ENCODE data around the gene SMIM30. TPM values are rescaled to one million over a fixed set of nuclear protein-coding genes. Genes with fewer than 3 reads are reported as not detected.

The SMIM30 gene
- total RNA-seq, 1 experiment from 2014 or later: 10.1 TPM

GRCh38 chr7:113141803-113142202, 23.4 kb upstream of the SMIM30 start:
- Histone ChIP-seq H3K4me3 (ENCODE audit: low read depth in 2 of 2, low read length in 2 of 2) (no peak overlapping the region), H3K4me1 (ENCODE audit: control insufficient read depth, insufficient read depth, low read length) (no peaks in the 10 kb centered on the region), H3K9me3 (ENCODE audit: control insufficient read depth, insufficient read depth, low read depth, low read length) (no peaks in the 10 kb centered on the region), H3K27me3 (ENCODE audit: control insufficient read depth, insufficient read depth, low read length) (no peaks in the 10 kb centered on the region), H3K36me3 (ENCODE audit: control insufficient read depth, insufficient read depth, low read length) (no peaks in the 10 kb centered on the region), H3K27ac (ENCODE audit: low read length) (no peak overlapping the region)
- in situ Hi-C loops (cut with HindIII; ENCODE audit: low pct_unique_long_range_greater_than_20kb, low sequenced_read_pairs): no loop called here
- DNase-seq (ENCODE audit: low read depth, low spot score) (no peak), ATAC-seq (no peak)
- intact Hi-C loops (cut with micrococcal nuclease; ENCODE audit: unreplicated experiment): no loop called here
- ChIA-PET POLR2A (no interaction called here), CTCF (no interaction called here)
- TF ChIP-seq SIN3A (IDR thresholded peaks at IDR 0.05; ENCODE audit: borderline replicate concordance, insufficient read depth, low read depth, low read length) (no peak), CTCF (IDR thresholded peaks at IDR 0.05) (no peak), POLR2AphosphoS5 (IDR thresholded peaks at IDR 0.05; ENCODE audit: low read depth, low read length) (no peak), TCF7L2 (IDR thresholded peaks at IDR 0.05; ENCODE audit: low read depth, low read length) (no peak)
- TF ChIP-seq, protein P1, sequence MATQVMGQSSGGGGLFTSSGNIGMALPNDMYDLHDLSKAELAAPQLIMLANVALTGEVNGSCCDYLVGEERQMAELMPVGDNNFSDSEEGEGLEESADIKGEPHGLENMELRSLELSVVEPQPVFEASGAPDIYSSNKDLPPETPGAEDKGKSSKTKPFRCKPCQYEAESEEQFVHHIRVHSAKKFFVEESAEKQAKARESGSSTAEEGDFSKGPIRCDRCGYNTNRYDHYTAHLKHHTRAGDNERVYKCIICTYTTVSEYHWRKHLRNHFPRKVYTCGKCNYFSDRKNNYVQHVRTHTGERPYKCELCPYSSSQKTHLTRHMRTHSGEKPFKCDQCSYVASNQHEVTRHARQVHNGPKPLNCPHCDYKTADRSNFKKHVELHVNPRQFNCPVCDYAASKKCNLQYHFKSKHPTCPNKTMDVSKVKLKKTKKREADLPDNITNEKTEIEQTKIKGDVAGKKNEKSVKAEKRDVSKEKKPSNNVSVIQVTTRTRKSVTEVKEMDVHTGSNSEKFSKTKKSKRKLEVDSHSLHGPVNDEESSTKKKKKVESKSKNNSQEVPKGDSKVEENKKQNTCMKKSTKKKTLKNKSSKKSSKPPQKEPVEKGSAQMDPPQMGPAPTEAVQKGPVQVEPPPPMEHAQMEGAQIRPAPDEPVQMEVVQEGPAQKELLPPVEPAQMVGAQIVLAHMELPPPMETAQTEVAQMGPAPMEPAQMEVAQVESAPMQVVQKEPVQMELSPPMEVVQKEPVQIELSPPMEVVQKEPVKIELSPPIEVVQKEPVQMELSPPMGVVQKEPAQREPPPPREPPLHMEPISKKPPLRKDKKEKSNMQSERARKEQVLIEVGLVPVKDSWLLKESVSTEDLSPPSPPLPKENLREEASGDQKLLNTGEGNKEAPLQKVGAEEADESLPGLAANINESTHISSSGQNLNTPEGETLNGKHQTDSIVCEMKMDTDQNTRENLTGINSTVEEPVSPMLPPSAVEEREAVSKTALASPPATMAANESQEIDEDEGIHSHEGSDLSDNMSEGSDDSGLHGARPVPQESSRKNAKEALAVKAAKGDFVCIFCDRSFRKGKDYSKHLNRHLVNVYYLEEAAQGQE (IDR thresholded peaks at IDR 0.05; ENCODE audit: insufficient read depth in 1 of 2, low read depth in 2 of 2, low read length in 1 of 2): no peak
- no TSS peak for BruUV-seq (replicated peaks)

DNA sequence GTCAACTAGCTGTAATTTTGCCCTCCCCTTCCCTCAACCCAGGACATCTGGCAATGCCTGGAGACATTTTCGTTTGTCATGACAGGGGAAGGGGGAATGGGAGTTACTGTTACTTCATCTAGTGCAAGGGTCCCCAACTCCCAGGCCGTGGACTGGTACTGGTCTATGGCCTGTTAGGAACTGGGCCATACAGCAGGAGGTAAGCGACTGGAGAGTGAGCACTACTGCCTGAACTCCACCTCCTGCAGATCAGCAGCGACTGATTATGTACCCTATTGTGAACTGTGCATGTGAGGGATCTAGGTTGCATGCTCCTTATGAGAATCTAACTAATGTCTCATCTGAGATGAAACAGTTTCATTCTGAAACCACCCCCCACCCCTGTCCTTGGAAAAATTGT, 22.6 kb upstream of the SMIM30 start:
- DNase-seq (ENCODE audit: low read depth, low spot score): no peak
- no peaks in the 10 kb centered on the region for H3K9me3 ChIP-seq (ENCODE audit: control insufficient read depth, insufficient read depth, low read depth, low read length)
- H3K4me3 ChIP-seq (ENCODE audit: low read depth in 2 of 2, low read length in 2 of 2): no peak overlapping the region
- no peak for ATAC-seq
- ChIA-PET CTCF (no interaction called here), POLR2A (no interaction called here)
- H3K4me1 ChIP-seq (ENCODE audit: control insufficient read depth, insufficient read depth, low read length): no peaks in the 10 kb centered on the region
- TF ChIP-seq SIN3A (IDR thresholded peaks at IDR 0.05; ENCODE audit: borderline replicate concordance, insufficient read depth, low read depth, low read length) (no peak), POLR2AphosphoS5 (IDR thresholded peaks at IDR 0.05; ENCODE audit: low read depth, low read length) (no peak), CTCF (IDR thresholded peaks at IDR 0.05) (no peak)
- TF ChIP-seq, protein P1 (IDR thresholded peaks at IDR 0.05; ENCODE audit: insufficient read depth in 1 of 2, low read depth in 2 of 2, low read length in 1 of 2): no peak
- no peak overlapping the region for H3K27ac ChIP-seq (ENCODE audit: low read length)
- no peaks in the 10 kb centered on the region for H3K27me3 ChIP-seq (ENCODE audit: control insufficient read depth, insufficient read depth, low read length)
- intact Hi-C loops (cut with micrococcal nuclease; ENCODE audit: unreplicated experiment) (no loop called here), in situ Hi-C loops (cut with HindIII; ENCODE audit: low pct_unique_long_range_greater_than_20kb, low sequenced_read_pairs) (no loop called here)
- H3K36me3 ChIP-seq (ENCODE audit: control insufficient read depth, insufficient read depth, low read length): no peaks in the 10 kb centered on the region
- no TSS peak for BruUV-seq (replicated peaks)
